Tibial nerve (tissue), 3 donors: ENCODE measurements around the gene NUMB.

ENCODE experiments used
- POLR2A ChIP-seq, 2 donors: fragments of 450-650 bp; IDR thresholded peaks; one replicate each; pipeline ENCODE4 v1.6.1; 2017; ENCODE audit warnings: antibody characterized with exemption in 2 of 2, mild to moderate bottlenecking in 2 of 2, moderate library complexity in 2 of 2
- TF ChIP-seq, protein P1 (sequence below), 5 experiments: fragments of 200-600 bp in 3 of 5; fragments of 450-650 bp in 2 of 5; sonication (generic) in 3 of 5; IDR thresholded peaks; one replicate each; pipeline ENCODE4 v1.5.1; 2016 to 2019; ENCODE audit warnings: antibody characterized with exemption in 5 of 5, mild to moderate bottlenecking in 3 of 5, moderate library complexity in 2 of 5

DNA sequence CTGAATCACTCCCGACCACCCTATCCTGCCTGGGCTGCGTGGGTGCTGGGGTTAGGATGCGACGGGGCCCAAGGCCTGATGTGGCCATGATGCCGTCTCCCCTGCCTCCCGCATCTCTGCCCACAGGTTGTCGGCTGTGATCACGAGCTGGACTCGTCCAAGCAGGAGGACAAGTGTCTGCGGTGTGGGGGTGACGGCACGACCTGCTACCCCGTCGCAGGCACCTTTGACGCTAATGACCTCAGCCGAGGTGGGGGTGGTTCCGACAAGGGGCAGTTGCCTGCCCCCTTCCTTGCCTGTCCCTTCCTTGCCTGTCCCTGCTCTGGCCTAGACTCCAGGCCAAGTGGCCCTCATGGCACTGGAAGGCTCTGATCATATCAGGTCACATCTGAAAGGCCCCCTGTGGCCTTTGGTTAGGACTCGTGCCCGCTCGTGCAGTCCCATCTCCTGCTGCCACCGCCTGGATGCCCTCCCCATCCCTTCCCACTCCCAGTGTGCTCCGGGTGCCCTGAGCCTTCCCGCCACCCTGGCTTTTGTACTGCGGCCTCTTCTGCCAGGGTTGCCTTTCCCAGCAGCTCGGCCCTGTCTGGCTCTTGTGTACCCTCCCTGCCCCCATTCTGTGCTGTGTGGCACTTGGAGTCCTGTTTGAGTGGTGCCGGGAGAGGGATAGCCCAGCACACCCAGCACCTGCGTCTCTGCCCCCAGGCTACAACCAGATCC, 207.4 kb downstream of the NUMB start:
- no peak for TF ChIP-seq POLR2A (IDR thresholded peaks at IDR 0.05)
- TF ChIP-seq, protein P1, sequence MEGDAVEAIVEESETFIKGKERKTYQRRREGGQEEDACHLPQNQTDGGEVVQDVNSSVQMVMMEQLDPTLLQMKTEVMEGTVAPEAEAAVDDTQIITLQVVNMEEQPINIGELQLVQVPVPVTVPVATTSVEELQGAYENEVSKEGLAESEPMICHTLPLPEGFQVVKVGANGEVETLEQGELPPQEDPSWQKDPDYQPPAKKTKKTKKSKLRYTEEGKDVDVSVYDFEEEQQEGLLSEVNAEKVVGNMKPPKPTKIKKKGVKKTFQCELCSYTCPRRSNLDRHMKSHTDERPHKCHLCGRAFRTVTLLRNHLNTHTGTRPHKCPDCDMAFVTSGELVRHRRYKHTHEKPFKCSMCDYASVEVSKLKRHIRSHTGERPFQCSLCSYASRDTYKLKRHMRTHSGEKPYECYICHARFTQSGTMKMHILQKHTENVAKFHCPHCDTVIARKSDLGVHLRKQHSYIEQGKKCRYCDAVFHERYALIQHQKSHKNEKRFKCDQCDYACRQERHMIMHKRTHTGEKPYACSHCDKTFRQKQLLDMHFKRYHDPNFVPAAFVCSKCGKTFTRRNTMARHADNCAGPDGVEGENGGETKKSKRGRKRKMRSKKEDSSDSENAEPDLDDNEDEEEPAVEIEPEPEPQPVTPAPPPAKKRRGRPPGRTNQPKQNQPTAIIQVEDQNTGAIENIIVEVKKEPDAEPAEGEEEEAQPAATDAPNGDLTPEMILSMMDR (IDR thresholded peaks at IDR 0.05), result no peak
